Measurements from ENCODE around the gene PGAM5.

GRCh38 chr12:132724506-132725241, 14.0 kb downstream of the PGAM5 start:
- TF ChIP-seq EZH2 (IDR thresholded peaks at IDR 0.05; ENCODE audit: insufficient read depth, poor library complexity, severe bottlenecking) (no peak), EZH2phosphoT487 (IDR thresholded peaks at IDR 0.05; ENCODE audit: insufficient read depth, low read depth) (no peak)
